Bone marrow (tissue), 2 donors: ENCODE results near the gene PTOV1.
A peak's percentile ranks its signal among the peaks of the same experiment; 100 is the strongest.

Source experiments
- DNase-seq, 2 donors: peaks; one replicate each; lab custom pipeline; 2025; lab: John Stamatoyannopoulos, UW

PTOV1 gene

DNA sequence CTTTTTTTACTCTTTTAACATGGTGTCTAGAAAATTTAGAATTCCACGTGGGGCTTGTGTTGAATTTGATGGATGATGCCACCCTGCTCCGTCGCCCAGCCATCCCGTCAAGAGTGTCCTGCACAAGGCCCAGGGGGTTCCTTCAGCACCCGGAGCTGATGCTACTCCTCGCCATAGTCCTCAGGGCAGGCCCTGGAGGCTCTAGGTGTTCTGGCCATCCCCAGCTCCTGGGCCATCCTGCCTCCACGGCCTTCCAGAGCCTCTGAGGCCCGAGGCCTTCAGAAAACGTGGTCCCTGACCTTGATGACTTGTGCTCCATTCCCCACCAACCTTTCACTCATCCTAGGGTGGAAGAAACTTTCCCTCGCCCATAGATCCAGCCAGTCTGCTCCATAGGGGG, 22.9 kb downstream of the PTOV1 start:
- DNase-seq, result no peak

DNA sequence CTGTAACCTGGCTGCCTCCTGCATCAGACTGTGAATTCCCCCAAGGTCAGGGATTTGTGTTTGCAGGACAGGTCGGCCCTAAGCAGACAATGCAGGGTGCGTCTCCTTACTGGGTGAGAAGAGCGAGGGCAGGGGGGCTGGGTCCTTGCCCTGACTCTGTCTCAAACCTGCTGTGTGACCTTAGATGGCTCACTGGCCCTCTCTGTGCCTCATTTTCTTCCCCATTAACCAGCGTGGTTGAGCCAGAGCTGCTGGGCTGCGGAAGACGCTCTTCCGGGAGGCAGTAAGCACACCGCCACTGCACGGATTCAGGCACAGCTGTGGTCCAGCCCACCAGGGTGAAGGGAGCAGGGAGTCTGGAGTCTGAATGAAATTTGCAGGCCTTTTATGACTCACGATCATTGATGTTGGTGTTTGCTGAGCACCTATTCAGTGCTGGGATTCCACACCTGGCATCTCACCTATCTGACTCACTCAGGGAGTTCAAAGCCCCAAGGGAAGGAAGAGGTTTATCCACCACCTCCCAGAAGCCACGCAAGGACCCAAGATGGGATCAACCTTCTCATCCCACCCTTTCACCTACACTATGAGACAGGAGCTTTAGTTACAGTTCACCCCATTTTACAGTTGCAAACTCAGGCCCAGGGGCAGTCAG, 23.7 kb downstream of the PTOV1 start:
- DNase-seq, result no peak

DNA sequence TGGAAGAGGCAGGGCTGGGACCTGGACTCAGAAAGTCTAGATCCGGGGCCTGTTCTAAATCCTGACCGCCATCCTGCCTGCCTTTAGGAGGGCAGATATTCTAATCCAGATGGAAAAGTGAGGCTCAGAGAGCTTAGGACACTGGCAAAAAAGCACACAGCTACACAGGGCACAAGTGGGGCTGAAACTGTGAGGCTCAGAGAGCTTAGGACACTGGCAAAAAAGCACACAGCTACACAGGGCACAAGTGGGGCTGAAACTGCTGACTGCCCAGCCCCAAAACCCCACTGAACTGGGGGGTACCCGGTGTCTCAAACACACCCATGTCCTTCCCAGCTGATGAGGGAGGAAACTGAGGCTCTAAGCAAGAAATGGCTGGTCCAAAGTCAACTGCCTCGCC, 24.2 kb downstream of the PTOV1 start:
- DNase-seq, result no peak

DNA sequence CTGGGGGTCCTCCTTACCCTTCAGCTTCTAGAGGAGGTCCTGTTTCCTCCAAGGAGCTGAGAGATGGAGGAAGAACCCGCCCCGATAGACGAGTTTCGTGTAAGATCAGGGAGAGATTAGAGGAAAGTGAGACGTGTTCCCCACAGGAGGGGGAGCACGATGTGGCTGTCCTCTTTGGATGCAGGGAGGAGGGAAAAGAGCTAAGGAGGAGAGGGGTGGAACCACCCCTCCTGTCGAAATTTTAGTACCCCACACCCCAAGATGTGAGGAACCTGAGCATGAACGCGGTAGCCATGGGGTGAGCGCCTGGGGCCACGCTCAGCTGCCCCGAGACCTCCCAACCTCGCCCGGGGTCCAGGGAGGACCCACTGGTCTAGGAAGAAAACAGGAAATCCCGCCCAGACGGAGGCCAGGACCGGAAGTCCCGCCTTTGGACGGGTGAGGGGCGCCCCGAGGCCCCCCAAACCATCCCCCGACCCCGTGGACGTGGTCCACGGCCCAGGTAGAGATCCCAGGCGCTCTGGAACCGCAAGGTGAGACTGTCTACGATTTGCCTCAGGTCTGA, 25.0 kb downstream of the PTOV1 start:
- peak in 1 of 2 donors; percentile 65 for DNase-seq

DNA sequence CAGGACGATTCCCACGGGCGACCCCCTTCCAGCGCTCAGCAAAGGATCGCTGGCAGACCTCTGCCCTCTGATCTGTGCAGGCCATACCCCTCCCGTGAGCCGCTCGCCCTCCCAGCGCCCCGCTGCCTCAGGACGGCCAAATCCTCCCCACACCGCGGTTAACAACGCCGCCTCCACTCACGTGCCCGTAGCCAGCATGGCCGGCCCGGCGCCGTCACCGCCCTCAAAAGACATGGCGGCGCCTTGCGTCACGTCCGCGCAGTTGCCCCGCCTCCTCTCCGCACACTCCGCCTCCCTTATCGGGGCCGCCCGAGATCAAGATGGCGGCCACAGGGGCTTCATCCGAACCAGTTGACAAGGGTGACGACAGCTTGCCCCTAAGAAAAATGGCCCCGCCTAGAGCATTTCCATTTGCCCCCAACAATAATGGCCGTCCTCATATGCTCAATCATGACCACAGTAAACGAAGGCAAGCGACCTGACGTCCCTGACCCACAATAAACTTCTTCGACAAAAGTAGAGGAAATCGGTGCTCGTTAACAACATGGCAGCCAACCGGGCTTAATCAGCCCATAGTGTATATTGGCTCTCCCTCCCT, 25.6 kb downstream of the PTOV1 start:
- DNase-seq, result peak; percentile 96 to 98

DNA sequence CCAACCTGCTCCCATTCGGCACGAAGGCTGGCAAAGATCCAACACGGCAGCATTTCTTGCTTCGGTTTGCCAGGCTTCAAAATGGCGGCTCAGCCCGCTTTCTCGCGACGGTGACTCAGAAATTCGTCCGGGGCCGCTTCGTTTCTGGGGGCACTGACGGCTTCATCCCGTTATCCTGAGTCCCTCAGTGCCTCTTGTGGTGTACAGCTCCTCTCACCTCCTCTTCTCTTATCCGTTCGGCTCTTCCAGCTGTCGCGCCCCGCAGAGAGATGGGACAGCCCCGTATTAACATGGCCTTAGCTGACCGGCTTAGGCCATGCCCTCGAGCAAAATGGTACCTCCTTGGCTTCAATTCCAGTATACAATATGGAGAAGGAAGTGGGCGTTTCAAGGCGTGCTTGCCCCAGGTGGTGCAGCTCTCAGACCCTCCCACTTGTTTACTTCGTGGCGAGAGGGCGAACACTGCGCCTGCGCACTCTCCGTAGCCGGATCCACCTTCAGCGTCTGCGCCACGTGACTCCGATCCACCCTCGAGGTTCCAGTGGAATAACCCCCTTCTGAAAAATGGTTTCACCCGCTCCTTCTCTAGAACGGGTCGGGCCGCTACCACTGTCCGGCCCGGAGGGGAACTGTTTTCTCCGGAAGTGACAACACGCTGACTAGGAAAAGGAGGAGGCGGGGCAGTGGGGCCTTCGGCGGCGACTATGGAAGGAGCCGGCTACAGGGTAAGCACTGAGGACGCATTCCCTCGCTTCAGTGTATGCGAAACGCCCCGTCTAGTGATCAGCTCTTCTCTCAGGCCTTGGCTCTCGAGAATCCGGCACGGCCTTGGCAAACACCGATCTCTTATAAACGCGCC, 26.3 kb downstream of the PTOV1 start, which contains the start of the genes AKT1S1 and TBC1D17:
Gene AKT1S1, minus strand, starts transcription at position 336 of the 859 bp plus-strand sequence. CDS start 4,060 bp downstream, outside the sequence.
Gene TBC1D17, plus strand, starts transcription at position 683 of the 859 bp plus-strand sequence. Its CDS starts 22 bp downstream, at position 705.
- peak; percentile 98 to 100 for DNase-seq

DNA sequence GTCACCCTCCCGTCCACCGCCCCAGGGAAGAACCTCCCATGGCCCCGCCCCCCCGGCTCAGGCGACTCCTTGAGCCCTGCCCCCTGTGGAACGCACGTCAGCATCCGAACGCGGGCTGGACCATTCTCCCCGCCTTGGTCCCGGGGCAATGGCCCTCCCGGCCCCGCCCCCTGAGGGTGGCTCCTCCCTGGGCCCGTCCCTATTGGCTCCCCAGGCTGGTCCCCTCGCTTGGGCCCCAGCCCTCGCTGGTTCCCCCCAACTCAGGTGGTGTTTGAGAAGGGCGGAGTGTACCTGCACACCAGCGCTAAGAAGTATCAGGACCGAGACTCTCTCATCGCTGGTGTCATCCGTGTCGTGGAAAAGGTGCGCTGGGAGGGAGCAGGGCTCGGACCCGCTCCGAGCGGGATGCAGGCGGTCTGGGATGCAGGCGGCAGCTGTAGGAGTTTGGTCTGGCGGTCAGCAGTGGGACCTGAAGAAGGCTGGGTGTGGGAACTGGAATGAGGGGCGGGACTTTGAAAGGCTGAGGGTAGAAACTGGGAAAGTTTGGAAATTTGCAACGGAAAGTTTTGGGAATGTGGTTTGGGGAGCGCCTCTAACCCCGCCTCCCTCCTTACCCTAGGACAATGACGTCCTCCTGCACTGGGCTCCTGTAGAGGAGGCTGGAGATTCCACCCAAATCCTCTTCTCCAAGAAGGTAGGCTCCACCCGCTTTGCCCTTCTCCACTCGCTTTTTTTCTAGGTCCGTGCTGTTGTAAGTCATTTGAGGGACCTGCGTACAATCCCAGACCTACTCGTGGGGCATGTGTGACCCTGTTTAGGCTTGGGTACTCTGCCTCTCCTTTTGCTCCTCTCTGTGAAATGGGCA, 27.2 kb downstream of the PTOV1 start:
- peak in 1 of 2 donors; percentile 97 for DNase-seq

DNA sequence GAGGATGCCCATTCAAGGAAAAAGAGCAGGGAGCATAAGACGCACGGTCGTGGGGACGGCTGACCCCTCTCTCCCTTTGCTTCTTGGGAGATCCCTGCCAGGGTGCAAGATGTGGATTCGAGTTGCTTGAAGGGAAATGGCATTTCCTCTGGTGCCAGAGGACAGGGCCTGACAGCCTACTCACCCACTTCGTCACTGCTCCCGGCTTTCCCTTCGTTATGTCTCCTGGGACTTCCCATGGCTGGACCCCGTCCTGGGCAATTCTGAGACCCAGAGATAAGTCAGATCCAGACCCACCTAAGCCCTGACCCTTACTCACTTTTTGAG, 27.7 kb downstream of the PTOV1 start:
- no peak for DNase-seq

DNA sequence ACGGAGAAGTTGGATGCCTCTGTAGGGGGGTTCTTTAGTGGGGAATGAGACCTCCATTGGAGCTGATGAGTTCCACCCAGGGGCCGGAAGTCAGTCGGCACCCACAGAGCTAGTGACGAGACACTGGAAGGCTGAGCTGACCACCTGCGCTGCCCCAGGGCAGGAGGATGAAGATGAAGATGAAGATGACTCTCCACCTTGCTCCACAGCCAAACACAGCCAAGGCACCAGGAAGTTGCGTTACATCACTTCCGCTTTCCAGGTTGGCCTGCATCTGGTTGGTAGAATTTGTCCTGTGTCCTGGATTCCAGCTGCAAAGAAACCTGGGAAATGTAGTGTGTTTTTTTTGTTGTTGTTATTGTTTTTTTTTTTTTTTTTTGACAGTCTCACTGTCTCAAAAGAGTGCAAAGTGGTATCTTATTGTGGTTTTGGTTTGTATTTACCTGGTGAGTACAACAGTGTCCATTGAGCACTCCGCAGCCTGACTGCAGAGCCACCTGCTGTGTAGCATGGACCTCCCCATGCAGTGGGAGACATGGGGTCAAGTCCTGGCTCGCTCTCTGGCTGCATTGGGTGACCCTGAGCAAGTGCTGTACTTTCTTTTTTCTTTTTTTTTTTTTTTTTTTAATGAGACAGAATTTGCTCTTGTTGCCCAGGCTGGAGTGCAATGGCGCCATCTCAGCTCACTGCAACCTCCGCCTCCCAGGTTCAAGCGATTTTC, 28.4 kb downstream of the PTOV1 start:
- DNase-seq, result no peak

DNA sequence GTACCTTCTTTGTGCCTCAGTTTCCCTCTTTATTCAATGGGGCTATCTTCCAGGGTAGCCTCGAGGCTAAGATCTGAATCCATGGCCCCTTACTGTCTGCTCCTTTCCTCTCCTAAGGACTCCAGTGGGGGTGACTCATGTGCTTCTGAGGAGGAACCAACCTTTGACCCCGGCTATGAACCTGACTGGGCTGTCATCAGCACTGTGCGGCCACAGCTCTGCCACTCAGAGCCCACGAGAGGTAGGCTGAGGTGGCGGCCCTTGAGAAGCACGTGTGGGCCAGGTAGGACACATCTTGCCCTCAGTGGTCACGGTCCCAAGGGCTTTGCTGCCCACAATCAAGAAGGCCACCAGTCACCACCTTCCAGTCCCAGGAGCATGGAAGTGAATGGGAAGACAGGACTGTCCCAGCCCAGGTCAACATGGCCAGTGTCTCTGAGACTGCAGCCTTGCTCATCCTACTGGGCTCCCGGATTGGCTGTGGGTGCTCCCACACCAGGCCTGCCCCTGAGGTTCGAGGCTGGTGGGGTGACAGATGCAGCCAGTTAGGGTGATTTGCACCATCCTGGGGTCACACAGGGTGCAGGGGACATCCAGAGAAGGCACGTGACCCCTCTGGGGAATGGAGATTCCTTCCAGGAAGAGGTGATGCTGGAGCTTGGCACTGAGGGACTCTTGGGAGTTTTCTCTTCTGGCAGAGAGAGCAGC, 29.4 kb downstream of the PTOV1 start:
- no peak for DNase-seq

DNA sequence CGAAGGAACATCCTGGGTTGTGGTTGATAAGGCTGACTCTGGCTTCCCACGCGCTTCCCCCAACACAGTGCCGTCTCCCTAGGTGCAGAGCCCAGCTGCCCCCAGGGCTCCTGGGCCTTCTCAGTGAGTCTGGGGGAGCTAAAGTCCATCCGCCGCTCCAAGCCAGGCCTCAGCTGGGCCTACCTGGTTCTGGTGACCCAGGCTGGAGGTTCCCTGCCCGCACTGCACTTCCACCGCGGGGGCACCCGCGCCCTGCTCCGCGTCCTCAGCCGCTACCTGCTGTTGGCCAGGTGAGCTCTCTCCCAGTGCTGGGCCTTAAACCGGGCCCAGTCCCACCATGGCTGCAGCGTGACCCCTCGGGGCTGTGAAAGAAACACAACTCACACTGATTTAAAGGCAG, 30.2 kb downstream of the PTOV1 start:
- DNase-seq, result no peak

DNA sequence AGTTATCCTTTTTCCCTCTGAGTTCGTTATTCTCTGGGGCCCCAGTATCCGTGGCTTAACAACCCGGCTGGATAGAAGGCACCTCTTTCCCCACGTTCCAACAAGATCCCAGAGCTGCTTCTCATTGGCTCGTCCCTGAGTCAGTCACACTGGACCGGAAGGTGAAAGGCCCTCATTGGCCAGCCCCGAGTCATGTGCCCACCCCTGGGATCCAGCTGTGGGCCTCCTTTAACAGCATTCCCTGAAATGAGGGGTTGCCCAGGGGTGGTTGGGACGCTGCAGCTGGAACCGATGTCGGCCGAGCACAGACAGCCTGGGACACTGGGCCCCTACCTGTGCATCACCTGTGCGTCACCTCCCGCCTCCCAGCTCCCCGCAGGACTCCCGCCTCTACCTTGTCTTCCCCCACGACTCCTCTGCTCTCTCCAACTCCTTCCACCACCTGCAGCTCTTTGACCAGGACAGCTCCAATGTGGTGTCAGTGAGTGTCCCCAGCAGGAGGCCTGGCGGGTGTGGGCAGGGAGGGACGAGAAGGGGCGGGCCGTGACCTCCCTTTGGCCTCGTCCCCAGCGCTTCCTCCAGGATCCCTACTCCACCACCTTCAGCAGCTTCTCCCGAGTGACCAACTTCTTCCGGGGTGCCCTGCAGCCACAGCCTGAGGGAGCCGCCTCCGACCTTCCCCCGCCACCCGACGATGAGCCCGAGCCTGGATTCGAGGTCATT, 30.9 kb downstream of the PTOV1 start:
- no peak for DNase-seq

DNA sequence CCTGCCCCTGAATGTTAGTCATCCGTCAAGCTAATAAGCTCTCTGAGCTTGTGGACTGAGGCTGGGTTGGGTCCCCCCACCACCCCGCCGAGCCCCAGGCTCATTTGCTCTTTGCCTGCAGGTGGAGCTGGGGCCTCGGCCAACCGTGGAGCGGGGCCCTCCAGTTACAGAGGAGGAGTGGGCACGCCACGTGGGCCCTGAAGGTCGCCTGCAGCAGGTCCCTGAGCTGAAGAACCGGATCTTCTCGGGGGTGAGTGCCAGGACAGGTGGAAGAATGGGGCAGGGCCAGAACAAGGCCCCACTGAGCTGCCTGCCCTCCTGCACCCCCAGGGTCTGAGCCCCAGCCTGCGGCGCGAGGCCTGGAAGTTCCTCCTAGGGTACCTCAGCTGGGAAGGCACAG, 31.7 kb downstream of the PTOV1 start:
- DNase-seq, result no peak

DNA sequence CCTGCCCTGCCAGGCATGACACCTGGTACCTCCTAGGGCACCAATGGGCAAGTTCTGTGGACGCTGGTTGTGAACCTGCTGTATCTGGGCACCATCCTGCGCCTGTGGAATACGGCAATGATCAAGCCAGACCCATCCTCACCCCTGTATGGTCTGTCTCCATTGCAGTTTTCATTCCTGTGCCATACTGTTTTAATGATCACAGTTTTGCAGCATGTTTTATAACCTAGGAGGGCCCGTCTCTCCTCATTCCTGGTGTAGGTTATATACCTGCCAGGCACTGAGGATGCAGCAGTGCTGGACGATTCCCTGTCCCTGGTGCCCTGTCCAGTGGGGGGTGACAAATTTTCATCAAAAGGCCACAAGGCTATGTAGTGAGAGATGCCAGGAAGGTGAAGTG, 32.1 kb downstream of the PTOV1 start:
- DNase-seq, result no peak

DNA sequence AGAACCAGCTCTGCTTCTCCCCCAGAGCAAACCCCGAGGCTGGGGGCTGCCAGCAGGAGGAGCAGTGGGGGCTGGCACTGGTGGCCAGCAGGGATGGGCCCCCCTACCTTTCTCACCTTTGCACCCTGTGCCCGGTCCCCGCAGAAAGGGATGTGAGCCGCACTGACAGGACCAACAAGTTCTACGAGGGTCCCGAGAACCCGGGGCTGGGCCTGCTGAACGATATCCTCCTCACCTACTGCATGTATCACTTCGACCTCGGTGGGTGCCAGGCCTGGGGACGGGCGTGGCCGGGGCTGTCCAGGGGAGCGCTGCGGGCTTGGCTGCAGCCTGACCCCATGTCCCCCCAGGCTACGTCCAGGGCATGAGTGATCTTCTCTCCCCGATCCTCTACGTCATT, 33.1 kb downstream of the PTOV1 start:
- DNase-seq, result no peak

DNA sequence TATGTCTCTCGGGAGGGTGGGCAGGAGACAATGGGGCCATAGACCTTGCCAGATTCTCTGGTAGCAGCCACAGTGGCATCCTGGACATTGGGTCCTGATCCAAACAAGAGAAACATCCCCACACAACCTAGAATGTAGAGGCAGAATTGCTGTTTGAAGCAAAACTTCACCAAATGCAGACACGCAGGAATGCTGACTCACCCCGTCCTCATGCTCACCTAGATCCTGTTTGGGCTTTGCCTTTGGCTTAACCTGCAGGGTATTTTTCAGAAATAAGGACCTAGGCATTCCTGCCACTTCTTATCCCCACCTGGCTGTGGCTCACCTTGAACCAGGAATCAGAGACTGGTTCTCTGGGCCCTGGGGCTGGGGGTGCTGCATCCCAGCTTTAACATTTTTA, 33.8 kb downstream of the PTOV1 start:
- DNase-seq, result no peak

DNA sequence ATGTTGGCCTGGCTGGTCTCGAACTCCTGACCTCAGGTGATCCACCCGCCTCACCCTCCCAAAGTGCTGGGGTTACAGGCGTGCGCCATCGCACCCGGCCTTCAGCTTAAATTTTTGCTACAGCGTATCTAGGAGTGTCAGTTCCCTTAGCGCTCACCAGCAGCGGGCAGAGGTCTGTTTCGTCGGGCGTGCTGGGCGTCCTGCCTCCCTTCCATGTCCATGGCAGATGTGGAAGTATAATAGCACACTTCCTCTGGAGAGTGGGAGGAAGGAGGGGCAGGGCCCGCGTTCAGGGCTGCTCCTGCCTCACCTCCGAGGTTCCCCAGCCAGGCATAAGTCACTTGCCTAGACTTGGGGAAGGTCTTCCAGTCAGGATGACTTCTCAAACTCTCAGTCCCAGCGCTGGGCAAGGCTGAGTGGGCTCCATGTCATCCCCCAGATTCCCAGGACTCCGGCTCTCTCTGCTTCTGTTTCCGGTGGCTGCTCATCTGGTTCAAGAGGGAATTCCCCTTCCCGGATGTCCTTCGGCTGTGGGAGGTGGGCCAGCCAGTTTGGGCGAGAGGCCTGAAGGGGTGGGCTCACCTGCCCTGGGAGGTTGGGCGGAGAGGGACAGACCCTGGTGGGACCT, 36.2 kb downstream of the PTOV1 start:
- DNase-seq, result no peak

DNA sequence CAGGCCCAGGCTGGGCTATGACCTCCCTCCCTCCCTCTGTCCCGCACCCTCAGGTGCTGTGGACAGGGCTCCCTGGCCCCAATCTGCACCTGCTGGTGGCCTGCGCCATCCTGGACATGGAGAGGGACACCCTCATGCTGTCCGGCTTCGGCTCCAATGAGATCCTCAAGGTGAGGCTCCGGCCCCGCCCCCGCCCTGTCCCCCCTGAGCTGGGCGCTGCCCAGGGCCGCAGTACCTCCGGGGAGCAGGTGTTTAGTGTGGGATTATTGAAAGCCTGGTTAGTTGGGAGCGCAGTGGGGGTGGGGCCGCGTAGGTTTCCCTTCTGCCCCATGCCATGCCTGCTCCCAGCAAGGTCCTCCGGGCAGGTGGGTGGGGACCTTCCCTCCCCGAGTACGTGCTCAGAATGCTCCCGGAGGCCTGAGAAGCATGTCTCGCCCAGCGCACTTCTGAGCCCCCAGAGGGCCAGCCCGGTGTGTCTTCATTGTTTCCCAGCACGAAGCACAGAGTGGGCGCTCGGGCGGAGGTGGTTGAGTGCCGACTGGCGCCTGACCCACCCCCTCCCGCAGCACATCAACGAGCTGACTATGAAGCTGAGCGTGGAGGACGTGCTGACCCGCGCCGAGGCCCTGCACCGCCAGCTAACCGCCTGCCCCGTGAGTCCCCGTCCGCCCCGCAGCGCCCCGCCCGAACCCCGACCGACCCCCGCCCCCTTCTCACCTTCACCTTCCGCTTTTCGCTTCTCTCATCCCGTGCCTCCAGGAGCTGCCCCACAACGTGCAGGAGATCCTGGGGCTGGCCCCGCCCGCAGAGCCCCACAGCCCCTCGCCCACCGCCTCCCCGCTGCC, 36.9 kb downstream of the PTOV1 start:
- DNase-seq, result no peak

DNA sequence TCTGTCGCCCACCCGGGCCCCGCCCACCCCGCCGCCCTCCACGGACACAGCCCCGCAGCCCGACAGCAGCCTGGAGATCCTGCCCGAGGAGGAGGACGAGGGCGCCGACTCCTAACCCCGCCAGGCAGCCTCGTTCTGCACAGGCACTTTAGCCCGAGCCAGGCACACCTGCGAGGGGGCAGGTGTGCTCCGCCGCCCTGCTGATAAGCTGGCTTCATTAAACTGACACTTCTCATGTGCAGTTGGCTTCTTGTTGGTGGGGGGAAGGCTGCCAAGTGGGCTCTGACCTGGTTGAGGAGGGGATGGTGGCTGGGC, 37.5 kb downstream of the PTOV1 start:
- no peak for DNase-seq
